Loucy (cell line): ENCODE data around the gene THOP1.

Experiments used
- H2AFZ ChIP-seq: fragments of 200-600 bp; sonication (generic); 2 replicates; pipeline ENCODE4 v1.6.0; 2016; ENCODE audit warnings: antibody characterized with exemption, mild to moderate bottlenecking, low read length, moderate library complexity
- H3F3A ChIP-seq: fragments of 200-600 bp; 2 replicates; pipeline ENCODE4 v1.6.0; 2016; ENCODE audit warnings: antibody characterized with exemption, low read depth, mild to moderate bottlenecking
- H3K27me3 ChIP-seq: fragments of 200-600 bp; sonication (generic); 2 replicates; pipeline ENCODE4 v1.6.1; 2014; ENCODE audit warnings: low read length, mild to moderate bottlenecking; ENCODE audit not compliant: insufficient read depth, poor library complexity, severe bottlenecking
- H3K36me3 ChIP-seq: fragments of 200-600 bp; sonication (generic); 2 replicates; pipeline ENCODE4 v1.6.1; 2016; ENCODE audit warnings: low read length; ENCODE audit not compliant: insufficient read depth
- H3K4me1 ChIP-seq: fragments of 200-600 bp; sonication (generic); 2 replicates; pipeline ENCODE4 v1.5.1; 2014; ENCODE audit warnings: low read length, mild to moderate bottlenecking; ENCODE audit not compliant: insufficient read depth, poor library complexity, severe bottlenecking
- H3K4me2 ChIP-seq: fragments of 200-600 bp; sonication (generic); 2 replicates; pipeline ENCODE4 v1.6.0; 2014; ENCODE audit warnings: antibody characterized with exemption, low read length, low read depth, mild to moderate bottlenecking; ENCODE audit not compliant: poor library complexity, severe bottlenecking
- H3K4me3 ChIP-seq: fragments of 200-600 bp; sonication (generic); 2 replicates; pipeline ENCODE4 v1.5.1; 2014; ENCODE audit warnings: low read length, mild to moderate bottlenecking, mixed read lengths; ENCODE audit not compliant: poor library complexity, severe bottlenecking
- H3K79me2 ChIP-seq: fragments of 200-600 bp; sonication (generic); 2 replicates; pipeline ENCODE4 v1.6.1; 2014; ENCODE audit warnings: low read length; ENCODE audit not compliant: insufficient read depth
- H3K9ac ChIP-seq: fragments of 200-600 bp; sonication (generic); 2 replicates; pipeline ENCODE4 v1.6.0; 2014; ENCODE audit warnings: mild to moderate bottlenecking, low read depth, low read length, moderate library complexity; ENCODE audit not compliant: poor library complexity, severe bottlenecking
- H3K9me2 ChIP-seq: fragments of 200-600 bp; sonication (generic); replicated peaks from 2 replicates; pipeline ENCODE4 v1.6.1; 2016; ENCODE audit warnings: low read depth, low read length, mixed read lengths
- H3K9me3 ChIP-seq: fragments of 200-600 bp; sonication (generic); 2 replicates; pipeline ENCODE4 v1.6.1; 2014; ENCODE audit warnings: mild to moderate bottlenecking, antibody characterized with exemption, low read length, low read depth; ENCODE audit not compliant: insufficient read depth
- H4K20me1 ChIP-seq: fragments of 200-600 bp; sonication (generic); 2 replicates; pipeline ENCODE4 v1.6.0; 2014; ENCODE audit warnings: antibody characterized with exemption, low read length, mild to moderate bottlenecking; ENCODE audit not compliant: insufficient read depth, poor library complexity, severe bottlenecking
- CTCF ChIP-seq: fragments of 200-600 bp; sonication (generic); conservative IDR thresholded peaks from 2 replicates; pipeline ENCODE4 v1.5.1; 2014; ENCODE audit warnings: mild to moderate bottlenecking, antibody characterized with exemption, low read length
- EZH2phosphoT487 ChIP-seq: fragments of 200-600 bp; IDR thresholded peaks from 2 replicates; pipeline ENCODE4 v1.6.1; 2018; ENCODE audit warnings: antibody characterized with exemption, mild to moderate bottlenecking, moderate library complexity, borderline replicate concordance

The THOP1 gene

GRCh38 chr19:2856457-2857050 lies 71.3 kb downstream of the THOP1 start:
- Histone ChIP-seq H3K4me3 (no peak overlapping the region), H3K9me3 (peaks cover 24% of the 10 kb centered on the region; the same call in 1 of the 2 replicates), H2AFZ (no peak overlapping the region), H3K9me2 (no peaks in the 10 kb centered on the region), H3K9ac (no peak overlapping the region), H3K4me1 (peaks cover 5% of the 10 kb centered on the region), H3F3A (no peaks in the 10 kb centered on the region), H3K79me2 (no peaks in the 10 kb centered on the region), H4K20me1 (no peaks in the 10 kb centered on the region), H3K4me2 (no peak overlapping the region), H3K27me3 (no peaks in the 10 kb centered on the region), H3K36me3 (peaks cover 25% of the 10 kb centered on the region)
- TF ChIP-seq CTCF (no peak), EZH2phosphoT487 (no peak)

- Histone ChIP-seq H3K79me2 (no peaks in the 10 kb centered on the region), H3K4me1 (peaks cover 5% of the 10 kb centered on the region), H3K4me3 (no peak overlapping the region), H2AFZ (no peak overlapping the region), H4K20me1 (no peaks in the 10 kb centered on the region), H3K9ac (no peak overlapping the region), H3K27me3 (no peaks in the 10 kb centered on the region), H3K9me2 (no peaks in the 10 kb centered on the region), H3K9me3 (peaks cover 6% of the 10 kb centered on the region; the same call in 1 of the 2 replicates), H3K4me2 (no peak overlapping the region), H3K36me3 (peaks cover 1% of the 10 kb centered on the region; the same call in 1 of the 2 replicates), H3F3A (no peaks in the 10 kb centered on the region)
- no peak for TF ChIP-seq CTCF
- no peak for TF ChIP-seq EZH2phosphoT487
These were observed 73.6 kb downstream of the THOP1 start for GRCh38 chr19:2858864-2859263.

GRCh38 chr19:2863816-2864215 lies 78.5 kb downstream of the THOP1 start:
- H3K4me3 ChIP-seq, result no peak overlapping the region
- no peaks in the 10 kb centered on the region for H3K27me3 ChIP-seq
- H4K20me1 ChIP-seq, result no peaks in the 10 kb centered on the region
- H2AFZ ChIP-seq, result no peak overlapping the region
- no peaks in the 10 kb centered on the region for H3K79me2 ChIP-seq
- no peaks in the 10 kb centered on the region for H3K4me1 ChIP-seq
- no peak overlapping the region for H3K4me2 ChIP-seq
- no peaks in the 10 kb centered on the region for H3K9me2 ChIP-seq
- no peaks in the 10 kb centered on the region for H3K9me3 ChIP-seq
- H3K36me3 ChIP-seq, result no peaks in the 10 kb centered on the region
- H3K9ac ChIP-seq, result no peak overlapping the region
- H3F3A ChIP-seq, result no peaks in the 10 kb centered on the region
- TF ChIP-seq CTCF, result no peak
- TF ChIP-seq EZH2phosphoT487, result no peak
